Embryonic facial prominence (tissue), 1 donor: Measurements from ENCODE around the gene SGCD.

Source experiments
- DNase-seq: peaks from one replicate; pipeline ENCODE4 v3.0.0-alpha.2; 2016; ENCODE audit errors: extremely low spot score

Gene SGCD

DNA sequence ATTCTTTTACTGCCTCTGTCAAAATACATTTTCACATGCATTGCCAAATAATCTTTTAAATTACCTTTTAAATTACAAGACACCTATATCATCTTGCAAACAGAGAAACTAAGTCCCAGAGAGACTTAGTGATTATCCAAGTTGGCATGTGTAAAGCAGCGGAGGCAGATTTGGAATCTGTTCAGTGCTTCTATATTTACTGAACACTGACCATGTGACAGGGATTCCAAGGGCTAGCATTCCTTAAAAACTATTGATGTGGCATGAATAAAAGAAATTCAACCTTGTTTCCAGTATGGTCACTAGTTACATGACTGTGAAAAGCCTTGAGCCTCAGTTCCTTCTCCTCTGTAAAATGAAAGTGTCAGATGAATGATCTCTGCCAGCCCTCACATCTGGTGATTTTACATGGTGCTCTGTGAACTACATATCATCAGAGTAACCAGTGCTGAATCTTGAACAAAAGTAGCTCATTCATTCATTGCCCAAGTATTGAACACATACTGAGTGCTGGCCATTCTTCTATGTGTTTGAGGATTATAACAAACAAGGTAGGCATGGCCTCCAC lies 451.3 kb downstream of the SGCD start:
- no peak for DNase-seq

DNA sequence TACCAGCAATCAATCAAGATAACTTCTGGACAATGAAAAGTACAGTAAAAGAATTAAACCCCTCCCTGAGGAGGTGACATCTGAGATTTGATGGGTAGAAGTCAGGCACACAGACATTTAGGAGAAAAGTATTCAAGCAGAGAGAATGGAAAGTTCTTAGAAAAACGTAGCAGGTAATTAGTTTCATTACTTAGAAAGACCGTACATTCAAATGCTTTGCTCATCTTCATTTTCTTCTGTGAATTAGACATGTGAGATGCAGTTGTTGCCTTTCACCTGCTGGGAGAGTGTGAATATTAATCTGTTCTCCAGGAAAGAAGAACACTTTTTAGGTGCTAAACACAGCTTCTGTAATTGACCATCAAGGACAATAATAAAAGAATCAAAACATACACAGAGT lies 451.8 kb downstream of the SGCD start:
- DNase-seq: no peak

DNA sequence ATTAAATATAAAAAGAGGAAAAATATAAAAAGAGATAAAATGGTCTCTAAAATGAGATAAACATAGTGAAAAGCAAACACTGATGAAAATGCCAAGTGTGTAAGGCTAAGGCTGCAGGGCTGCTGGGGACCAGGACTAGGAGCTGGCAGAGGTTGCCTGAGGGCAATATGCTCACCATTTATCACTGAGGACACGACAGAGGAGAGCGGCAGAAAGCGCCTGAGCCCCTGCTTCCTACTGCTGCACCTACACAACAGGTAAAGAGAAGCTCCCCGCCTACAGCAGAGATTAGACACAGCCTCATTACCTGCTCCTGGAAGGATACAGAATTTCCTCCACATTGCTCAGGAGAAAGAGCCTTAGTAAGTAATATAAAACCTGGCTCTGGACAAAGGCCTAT lies 452.5 kb downstream of the SGCD start:
- no peak for DNase-seq

DNA sequence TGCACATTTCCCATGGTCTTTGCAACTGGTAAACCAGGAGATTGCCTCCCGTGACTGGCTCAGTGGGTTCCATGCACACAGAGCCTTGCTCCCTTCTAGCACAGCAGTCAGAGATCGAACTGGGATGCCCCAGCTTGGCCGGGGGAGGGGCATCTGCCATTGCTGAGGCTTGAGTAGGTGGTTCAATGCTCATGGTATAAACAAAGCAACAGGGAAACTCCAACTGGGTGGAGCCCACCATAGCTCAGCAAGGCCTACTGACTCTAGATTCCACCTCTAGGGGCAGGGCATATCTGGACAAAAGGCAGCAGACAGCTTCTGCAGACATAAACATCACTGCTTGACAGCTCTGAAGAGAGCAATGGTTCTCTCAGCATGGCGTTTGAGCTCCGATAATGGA lies 456.1 kb downstream of the SGCD start:
- no peak for DNase-seq

DNA sequence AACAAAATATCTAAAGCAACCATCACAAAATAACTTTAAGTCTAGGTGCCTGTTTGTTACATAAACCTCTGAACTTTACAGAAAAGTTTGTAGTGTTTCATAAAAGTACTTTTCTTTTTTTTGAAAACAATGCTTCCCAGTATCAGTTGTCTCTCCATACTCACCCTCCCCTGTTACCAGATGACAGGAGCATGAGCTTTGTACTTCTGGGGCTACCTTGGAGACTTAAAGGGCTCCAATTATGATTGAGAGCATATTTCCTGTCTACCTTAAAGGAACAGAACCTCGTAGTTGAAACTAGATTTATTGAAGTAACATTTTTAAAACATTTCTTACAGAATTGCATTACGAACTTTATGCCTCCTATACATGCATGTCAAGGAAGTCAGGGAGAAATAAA lies 467.7 kb downstream of the SGCD start:
- no peak for DNase-seq

DNA sequence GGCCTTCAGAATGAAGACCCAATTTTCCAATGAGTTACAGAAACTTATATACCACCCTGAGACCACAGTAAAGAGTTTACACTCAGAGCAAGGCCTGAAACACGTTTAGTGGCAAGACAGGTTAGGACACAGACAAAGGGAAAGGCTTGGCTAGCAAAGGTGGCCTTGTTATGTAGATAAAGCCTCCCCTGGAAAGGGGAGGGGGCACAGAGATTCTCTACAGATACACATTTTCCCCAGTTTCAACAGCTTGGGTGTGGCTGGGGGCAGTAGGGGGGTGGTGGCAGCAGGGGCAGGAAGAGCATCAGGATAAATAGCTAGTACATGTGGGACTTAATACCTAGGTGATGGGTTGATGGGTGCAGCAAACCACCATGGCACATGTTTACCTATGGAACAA lies 471.2 kb downstream of the SGCD start:
- no peak for DNase-seq

DNA sequence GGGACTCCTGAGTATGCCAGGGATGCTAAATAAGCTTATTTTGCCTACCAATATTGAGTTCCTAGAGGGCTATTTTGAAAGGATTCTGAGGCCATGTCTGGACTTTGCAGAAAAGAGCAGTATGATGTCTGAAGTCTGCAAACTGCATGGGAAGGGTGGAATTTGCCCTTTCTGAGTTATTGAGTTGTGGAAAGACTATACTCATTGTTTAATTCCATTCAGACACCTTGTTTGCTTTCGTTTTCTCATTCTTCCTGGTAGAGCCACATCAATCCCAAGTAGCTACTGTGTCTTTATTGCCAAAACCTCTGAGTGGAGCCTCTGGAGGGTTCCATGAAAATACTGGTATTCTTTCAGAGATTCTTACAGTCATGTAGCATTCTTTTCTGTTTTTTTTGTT lies 472.2 kb downstream of the SGCD start:
- no peak for DNase-seq

DNA sequence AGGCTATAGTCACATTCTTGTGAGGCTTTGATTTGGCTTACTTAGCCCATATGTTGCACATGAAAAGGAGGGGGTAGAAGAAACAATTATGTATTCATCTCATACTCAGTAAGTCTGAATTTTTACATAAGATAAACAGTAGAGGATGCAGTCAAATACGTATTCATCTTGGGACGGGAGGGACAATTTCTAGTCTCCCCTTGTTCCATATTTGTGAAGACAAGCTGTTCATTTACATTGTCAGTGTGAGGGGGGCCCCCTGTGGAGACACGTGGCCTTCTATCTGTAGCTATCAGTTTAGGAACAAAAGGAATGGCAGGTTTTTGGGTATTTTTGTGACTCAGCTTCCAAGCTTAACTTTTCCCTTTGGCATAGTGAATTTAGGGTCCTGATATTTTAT lies 474.0 kb downstream of the SGCD start:
- DNase-seq: no peak

DNA sequence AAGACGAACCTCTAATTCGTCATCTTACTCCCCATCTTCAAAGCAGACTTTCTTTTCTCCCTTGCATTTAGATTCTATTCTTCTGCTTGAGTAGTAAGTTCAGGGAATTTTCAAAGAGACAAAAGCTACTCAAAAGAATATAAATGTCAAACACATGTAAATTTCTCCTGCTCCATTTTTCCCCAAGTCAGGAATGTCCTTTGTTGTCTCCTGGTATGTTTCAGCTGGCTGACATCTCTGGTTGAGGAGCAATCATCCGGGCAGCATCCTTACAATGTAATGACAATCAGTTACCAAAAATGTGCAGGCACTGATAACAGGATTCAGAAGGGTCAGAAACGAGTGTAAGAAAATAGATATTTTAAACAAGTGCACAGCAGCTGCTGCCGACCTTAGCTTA lies 475.5 kb downstream of the SGCD start:
- no peak for DNase-seq

DNA sequence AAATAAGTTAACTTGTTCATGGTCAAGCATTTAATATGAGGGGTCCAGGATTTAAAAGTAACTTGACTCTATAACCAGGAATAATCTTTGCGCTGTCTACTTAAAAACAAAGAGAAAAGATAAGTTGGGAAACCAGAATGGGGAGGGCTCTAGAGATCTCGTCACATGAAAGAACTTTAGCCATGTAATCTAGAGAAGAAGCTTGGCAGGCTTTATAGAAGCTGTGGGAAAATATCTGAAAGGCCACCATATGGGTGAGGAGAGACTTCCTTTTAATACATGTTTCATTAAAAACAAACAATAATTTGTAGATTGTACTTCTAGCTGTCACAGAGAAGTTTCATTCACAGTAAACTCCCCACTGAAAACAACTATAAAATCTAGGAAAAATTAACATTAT lies 476.4 kb downstream of the SGCD start:
- DNase-seq: no peak

DNA sequence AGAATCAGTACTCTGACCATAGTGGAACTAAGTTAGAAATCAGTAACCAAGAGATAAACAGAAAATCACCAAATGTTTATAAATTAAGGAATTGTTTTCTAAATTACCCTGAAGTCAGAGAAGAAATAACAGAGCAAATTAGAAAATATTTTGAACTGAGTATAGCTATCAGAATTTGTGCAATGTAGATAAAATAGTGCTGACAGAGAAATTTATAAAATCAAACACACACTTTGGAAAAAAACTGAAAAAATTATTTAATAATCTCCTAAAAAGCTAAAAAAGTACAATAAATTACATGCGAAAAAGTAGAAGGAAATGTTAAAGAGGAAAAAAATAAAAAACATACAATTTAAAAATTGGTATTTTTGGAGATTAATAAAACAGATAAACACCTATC lies 486.0 kb downstream of the SGCD start:
- no peak for DNase-seq

DNA sequence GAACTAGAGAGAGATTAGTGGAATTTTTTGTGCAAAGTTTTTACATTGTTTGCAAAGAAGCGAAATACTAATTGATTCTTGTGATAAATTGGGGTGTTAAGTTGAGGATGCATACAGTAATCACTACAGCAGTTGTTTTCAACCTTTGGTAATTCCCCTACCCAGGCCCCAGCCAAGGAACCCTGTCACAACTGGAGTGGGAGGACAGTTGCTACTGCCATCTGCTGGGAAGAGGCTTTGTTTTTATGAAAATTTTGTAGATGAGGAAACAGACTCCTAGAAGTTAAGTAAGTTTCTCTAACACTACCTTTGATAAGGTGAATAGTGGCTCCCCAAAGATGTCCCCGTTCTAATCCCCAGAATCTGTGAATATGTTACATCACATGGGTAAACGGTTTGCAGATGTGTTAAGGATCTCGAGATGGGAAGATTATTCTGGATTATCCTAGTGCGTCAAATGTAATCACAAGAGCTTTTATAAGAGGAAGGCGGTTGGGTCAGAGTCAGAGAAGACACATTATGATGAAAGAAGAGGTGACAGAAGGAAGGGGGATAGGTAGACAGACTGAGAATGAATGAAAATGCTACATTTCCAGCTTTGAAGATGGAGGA lies 489.1 kb downstream of the SGCD start:
- no peak for DNase-seq
